GM21360 (cell line): ENCODE data around the gene SDC3.

Experiments
- ATAC-seq: cut with Tn5 transposase; IDR thresholded peaks from one replicate; pipeline ENCODE4 v1.9.1; 2021; ENCODE audit warnings: mild to moderate bottlenecking, moderate library complexity; ENCODE audit not compliant: unreplicated experiment

Gene SDC3

DNA sequence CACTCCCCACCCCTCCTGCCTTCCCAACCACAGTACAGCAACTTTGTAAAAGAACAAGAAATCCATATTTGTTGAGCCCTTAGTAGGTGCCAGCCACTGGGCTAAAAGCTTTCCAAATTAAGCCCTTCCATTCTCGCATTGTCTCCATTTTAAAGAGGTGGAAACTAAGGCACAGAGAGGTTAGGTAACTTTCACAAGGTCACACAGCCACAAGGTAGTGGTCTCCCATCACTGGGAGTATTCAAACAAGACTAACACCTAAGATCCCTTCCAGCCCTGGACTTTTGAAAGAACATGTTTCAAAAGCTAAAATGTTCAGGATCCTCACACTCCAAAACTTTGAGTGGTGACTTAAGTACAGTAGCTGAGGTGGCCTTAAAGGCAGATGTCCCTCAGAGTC is 3.2 kb downstream of the SDC3 start:
- ATAC-seq, result no peak

DNA sequence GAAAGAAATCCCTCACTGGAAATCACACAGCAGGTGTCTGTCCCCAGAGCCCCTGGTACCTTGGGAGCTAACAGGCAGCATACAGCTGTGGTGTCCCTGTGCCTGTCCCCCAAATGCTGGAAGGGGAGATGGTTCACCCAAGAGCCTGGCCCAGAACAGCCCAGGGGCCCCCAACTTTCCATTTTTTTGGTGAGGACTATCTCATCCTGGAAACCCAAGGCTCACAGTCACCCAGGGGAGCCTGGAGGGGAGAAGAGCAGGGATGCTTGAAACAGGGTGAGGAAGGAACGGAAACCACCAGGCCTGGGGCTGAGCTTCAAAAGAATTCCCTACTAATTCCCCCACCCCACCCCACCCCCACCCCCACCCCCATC is 3.6 kb downstream of the SDC3 start:
- ATAC-seq, result no peak

DNA sequence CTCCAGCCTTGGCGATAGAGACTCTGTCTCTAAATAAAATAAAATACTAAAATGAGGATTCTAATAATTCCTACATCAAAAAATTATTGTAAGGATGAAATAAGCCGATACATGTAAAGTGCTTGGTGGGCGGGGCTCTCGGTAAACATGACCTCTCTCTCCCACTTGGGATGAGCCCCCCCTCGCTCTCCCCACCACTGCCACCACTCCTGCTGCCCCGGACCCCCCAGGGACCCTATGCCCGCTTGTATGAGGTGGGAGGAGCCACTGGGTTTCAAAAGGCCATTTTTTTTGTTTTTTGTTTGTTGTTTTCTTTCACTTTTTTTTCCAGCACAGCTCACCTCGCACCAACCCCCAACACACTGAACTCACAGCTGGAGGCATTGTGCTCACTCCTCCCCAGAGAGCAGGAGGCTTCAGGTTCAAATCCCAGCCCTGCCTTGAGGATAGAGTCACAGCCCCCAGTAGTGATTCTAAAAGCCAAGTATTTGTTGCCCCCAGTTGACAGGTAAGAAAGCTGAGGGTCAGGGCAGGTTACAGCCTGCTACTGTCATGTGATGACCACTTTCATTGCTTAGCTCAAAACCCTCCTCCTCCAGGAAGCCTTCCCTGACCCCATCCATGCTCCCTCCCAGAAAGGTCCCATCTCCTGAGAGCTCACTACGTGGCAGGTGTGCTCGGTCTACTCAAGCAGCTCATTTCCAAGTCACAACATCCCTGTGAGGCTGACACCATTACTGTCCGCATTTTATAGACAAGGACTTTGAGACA is 4.2 kb downstream of the SDC3 start:
- no peak for ATAC-seq

- ATAC-seq, result no peak
These were observed 5.1 kb downstream of the SDC3 start for GRCh38 chr1:30903343-30904034.

- no peak for ATAC-seq
These were observed 5.8 kb downstream of the SDC3 start for GRCh38 chr1:30902593-30903290.

GRCh38 chr1:30901798-30902581 is 6.6 kb downstream of the SDC3 start:
- ATAC-seq, result no peak

GRCh38 chr1:30900931-30901560 is 7.5 kb downstream of the SDC3 start:
- no peak for ATAC-seq

DNA sequence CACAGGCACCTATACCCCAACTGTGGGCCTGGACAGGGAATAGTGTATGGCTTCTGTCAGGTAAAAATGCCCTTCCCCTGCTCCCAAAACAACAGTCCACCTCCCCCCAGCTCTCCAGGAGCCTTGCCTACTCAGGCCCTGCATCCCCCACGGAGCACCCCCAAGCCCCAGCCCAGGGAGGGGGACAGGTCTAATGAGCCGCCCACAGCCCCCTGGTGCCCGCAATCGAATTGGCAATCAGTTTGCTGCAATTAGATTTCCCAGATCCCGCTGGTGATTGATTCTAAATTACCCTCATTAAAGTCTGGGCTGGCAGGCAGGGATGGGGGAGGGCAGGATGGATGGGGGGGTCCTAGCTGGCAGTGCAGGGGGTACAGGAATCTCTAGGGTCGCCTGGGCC is 8.1 kb downstream of the SDC3 start:
- no peak for ATAC-seq

DNA sequence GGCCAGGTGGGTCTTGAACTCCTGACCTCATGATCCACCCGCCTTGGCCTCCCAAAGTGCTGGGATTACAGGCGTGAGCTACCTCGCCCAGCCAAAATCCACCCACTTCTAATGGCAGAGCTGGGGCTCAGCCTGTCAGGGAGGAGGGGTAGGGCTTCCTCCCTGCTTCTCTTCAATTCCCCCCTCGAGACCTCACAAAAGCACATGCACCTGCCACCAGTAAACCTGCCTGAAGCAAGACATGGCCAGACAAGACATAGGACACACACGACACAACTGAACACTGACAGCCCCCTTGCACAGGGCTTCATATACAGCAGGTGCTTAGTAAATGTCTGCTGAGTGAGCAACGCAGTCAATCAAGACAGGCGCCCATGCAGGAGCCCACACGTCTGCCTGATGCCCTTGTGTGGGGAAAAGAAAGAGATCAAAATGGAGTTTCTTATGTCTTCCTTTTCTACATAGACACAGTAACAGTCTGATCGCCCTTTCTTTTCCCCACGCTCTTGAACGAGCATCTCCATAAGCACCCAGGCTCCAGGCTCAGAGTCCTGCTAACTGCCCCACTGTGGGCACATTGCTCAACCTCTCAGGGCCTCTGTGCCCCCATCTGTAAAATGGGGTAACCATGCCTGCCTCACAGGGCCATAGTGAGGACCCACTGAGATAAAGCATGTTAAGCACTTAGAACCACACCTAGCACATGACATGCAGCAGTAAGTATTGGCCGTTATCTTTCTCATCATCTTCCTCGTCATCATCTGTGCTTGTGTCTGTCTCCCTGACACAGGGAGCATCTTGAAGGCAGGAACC is 8.8 kb downstream of the SDC3 start:
- ATAC-seq, result no peak

- ATAC-seq, result no peak
These were observed 10.3 kb downstream of the SDC3 start for GRCh38 chr1:30898031-30898815.

DNA sequence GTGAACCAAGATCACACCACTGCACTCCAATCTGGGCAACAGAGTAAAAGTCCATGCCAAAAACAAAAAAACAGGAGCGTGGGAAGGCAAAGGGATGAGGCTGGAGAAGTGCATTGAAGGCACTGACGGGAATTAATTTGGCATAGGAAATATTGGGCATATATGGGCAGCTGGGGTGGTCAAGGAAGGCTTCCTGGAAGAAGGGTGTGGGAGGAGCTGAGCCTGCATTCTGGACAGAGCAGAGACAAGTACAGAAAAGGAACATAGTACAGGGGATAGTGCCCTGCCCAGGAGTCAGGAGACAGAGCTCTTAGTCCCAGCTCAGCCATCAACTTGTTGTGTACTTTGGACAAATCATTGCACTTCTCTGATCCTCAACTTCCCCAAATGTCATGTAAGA is 11.7 kb downstream of the SDC3 start:
- ATAC-seq, result no peak

DNA sequence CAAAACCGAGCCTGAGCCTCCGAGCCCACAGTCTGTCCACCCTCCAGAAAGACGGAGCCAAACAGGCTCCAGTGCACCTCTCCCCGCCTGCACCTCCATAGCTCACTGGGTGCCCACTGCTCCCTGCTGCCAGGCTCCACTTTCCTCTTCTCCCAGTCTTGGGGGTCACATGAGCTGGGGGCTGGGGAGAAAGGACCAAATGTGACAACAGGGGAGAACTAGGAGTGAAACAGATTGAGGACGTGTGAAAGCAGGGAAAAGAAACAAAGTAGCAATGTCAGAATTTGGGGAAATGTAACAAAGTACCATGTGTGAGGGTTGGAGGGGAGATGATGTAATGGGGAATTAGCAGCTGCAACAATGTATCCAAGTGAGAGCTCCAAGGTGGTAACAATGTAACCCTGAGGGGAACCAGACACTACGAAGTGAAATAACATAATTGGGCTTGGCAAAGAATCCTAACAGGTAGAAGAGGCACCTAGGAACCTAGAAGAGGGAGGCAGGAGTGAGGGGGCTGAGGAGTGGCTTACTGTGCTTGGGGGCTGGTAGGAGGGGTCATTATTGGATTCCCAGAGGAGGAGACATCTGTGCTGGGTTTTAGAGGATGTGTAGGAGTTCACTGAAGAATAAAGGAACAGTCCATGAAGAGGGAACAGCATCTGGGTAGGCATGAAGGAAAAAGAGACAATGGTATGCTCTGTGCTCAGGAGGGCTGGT is 12.5 kb downstream of the SDC3 start:
- no peak for ATAC-seq

DNA sequence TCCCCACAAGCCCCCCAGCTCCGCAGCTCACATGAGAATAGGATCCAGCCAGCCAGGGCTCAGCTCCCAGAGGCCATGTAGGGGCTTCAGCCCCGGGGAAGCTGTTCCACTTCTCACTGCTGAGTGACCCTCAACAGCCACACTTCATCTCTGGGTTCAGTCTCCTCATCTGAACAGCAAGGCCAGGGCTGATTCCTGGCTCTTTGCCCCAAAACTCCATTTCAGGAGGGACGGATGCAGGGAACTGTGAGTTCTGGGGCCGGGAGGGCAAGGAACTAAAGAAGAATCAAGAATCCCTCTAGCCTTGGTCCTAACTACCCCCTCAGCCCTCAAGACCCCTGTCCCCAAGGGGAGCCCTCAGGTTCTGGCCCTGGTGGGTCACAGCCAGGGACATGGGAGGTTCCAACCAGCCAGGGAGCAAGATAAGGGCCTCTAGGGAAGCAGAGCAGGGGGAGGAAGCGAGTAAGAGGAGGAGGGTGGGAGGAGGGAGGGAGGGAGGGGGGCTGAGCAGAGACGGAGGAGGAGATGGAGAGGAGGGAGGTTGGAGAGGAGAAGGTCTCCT is 13.1 kb downstream of the SDC3 start:
- no peak for ATAC-seq

GRCh38 chr1:30894508-30894973 is 14.0 kb downstream of the SDC3 start:
- no peak for ATAC-seq

DNA sequence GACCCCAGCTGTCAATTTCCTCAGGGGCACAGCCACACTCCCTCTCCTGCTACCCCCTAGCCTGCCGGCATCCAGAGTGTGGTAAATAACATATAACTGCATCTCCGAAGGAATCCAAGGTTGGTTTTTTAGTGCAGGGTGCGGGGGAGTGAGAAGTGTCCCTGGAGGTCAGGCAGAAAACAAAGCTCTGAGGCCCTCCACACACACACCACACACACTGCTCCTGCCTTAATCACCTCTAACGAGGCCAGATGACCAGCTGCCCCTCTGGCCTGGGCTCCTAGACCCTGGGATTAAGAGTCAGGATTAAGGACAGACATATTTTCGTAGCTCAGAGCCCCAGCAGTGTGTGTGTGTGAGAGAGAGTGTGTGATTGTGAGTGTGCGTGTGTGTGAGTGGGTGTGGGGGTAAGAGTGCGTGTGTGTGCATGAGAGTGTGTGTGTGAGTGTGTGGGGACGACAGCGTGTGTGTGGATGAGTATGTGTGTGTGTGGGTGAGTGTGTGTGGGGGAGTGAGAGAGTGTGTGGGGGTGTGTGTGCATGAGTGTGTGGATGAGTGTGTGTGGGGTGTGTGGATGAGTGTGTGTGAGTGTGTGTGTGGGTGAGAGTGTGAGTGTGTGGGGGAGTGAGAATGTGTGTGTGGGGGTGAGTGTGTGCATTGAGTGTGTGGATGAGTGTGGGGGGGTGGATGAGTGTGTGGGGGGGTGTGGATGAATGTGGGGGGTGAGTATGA is 14.6 kb downstream of the SDC3 start:
- no peak for ATAC-seq

GRCh38 chr1:30892671-30893073 is 15.9 kb downstream of the SDC3 start:
- no peak for ATAC-seq

GRCh38 chr1:30891227-30891552 is 17.4 kb downstream of the SDC3 start:
- ATAC-seq, result no peak
